Endothelial cell of umbilical vein (primary cell): ENCODE results near the gene TRIM27. TPM values are rescaled to one million over a fixed set of nuclear protein-coding genes. Genes with fewer than 3 reads are reported as not detected.
"Not testable (repeated sequence)": the region's sequence is repeated elsewhere in the genome, so short reads cannot be mapped to it uniquely, and the experiment has no call there.

Experiments
- BruUV-seq: library from RNA; stranded (reverse); fragments of 400-500 nt; replicated peaks from 2 replicates; lab custom pipeline; 2021; lab: Mats Ljungman, UMichigan
- CTCF ChIA-PET: fragments of 300-600, 350-600 bp; sonication (Branson Sonifier 250); formaldehyde crosslinking; loops from one replicate; lab custom pipeline; 2021; ENCODE audit warnings: antibody characterized with exemption, inconsistent platforms; lab: Charles Lee
- POLR2A ChIA-PET: fragments of 300-600, 350-600 bp; sonication (Branson Sonifier 250); formaldehyde crosslinking; loops from one replicate; lab custom pipeline; 2021; ENCODE audit warnings: antibody characterized with exemption, inconsistent platforms; lab: Charles Lee
- DNase-seq: peaks from one replicate; pipeline ENCODE4 v3.0.0-alpha.2; 2011; ENCODE audit warnings: low read depth, low spot score
- FAIRE-seq: peaks from 2 replicates; lab custom pipeline; 2011; peaks lifted over from hg19 to GRCh38; lab: Jason Lieb, UNC
- H2AFZ ChIP-seq: 2 replicates; pipeline ENCODE4 v1.6.0; 2012; ENCODE audit warnings: low read depth, low read length, control low read depth, inconsistent platforms
- H3K27ac ChIP-seq: 2 replicates; pipeline ENCODE4 v1.5.1; 2011; ENCODE audit warnings: low read depth, mild to moderate bottlenecking, control low read depth, low read length, moderate library complexity; ENCODE audit not compliant: insufficient read depth
- H3K27me3 ChIP-seq, 2 experiments: 2 replicates each; pipeline versions ENCODE4 v1.6.0 to v1.6.1; 2011; ENCODE audit warnings: low read length in 2 of 2, mixed read lengths in 1 of 2; ENCODE audit not compliant: control insufficient read depth in 2 of 2, insufficient read depth in 2 of 2
- H3K36me3 ChIP-seq, 2 experiments: 2 replicates in 1 of 2; 3 replicates in 1 of 2; pipeline ENCODE4 v1.5.1; 2011; ENCODE audit warnings: low read length in 2 of 2, mild to moderate bottlenecking in 1 of 2, moderate library complexity in 1 of 2; ENCODE audit not compliant: control insufficient read depth in 2 of 2, insufficient read depth in 2 of 2; ENCODE audit errors: extremely low read depth in 1 of 2
- H3K4me1 ChIP-seq: 3 replicates; pipeline ENCODE4 v1.5.1; 2011; ENCODE audit warnings: mild to moderate bottlenecking, low read length; ENCODE audit not compliant: control insufficient read depth, insufficient read depth; ENCODE audit errors: extremely low read depth
- H3K4me2 ChIP-seq: 2 replicates; pipeline ENCODE4 v1.6.1; 2011; ENCODE audit warnings: low read length, control low read depth, mixed read lengths; ENCODE audit not compliant: insufficient read depth
- H3K4me3 ChIP-seq, 3 experiments: fragments of 200-600 bp in 1 of 3; sonication (generic), shearing (Covaris generic) in 1 of 3; replicated peaks in 1 of 3; 2 replicates each; pipeline ENCODE4 v1.5.1; 2011 to 2016; ENCODE audit warnings: control low read depth in 3 of 3, low read length in 3 of 3, mild to moderate bottlenecking in 2 of 3, inconsistent platforms in 1 of 3, low read depth in 1 of 3, moderate library complexity in 1 of 3; ENCODE audit not compliant: insufficient read depth in 1 of 3
- H3K79me2 ChIP-seq: 2 replicates; pipeline ENCODE4 v1.6.0; 2012; ENCODE audit warnings: low read length, inconsistent platforms; ENCODE audit not compliant: control insufficient read depth, insufficient read depth
- H3K9ac ChIP-seq: replicated peaks from 2 replicates; pipeline ENCODE3; 2011; ENCODE audit warnings: low read length, control low read depth; ENCODE audit not compliant: insufficient read depth; ENCODE audit errors: extremely low read depth
- H3K9me1 ChIP-seq: replicated peaks from 3 replicates; pipeline ENCODE4 v1.6.0; 2011; ENCODE audit warnings: mild to moderate bottlenecking, low read length; ENCODE audit not compliant: control insufficient read depth, insufficient read depth; ENCODE audit errors: extremely low read depth
- H3K9me3 ChIP-seq: replicated peaks from 2 replicates; pipeline ENCODE4 v1.5.1; 2012; ENCODE audit warnings: low read length, inconsistent platforms; ENCODE audit not compliant: control insufficient read depth, insufficient read depth
- H4K20me1 ChIP-seq: replicated peaks from 2 replicates; pipeline ENCODE3; 2011; ENCODE audit warnings: mild to moderate bottlenecking, low read length; ENCODE audit not compliant: control insufficient read depth, insufficient read depth; ENCODE audit errors: extremely low read depth
- EZH2 ChIP-seq: IDR thresholded peaks from 2 replicates; pipeline ENCODE4 v1.6.1; 2012; ENCODE audit warnings: borderline replicate concordance, low read depth, mild to moderate bottlenecking, moderate library complexity, low read length, inconsistent platforms; ENCODE audit not compliant: severe bottlenecking
- GATA2 ChIP-seq: IDR thresholded peaks from 2 replicates; pipeline ENCODE4 v1.7.0; 2011; ENCODE audit warnings: low read depth, mild to moderate bottlenecking, moderate library complexity, mixed read lengths, low read length; ENCODE audit not compliant: insufficient read length, insufficient read depth
- dilution Hi-C: fragments of 300-500 bp; cut with MboI; formaldehyde crosslinking; loops from one replicate; pipeline ENCODE4 v1.15.0; 2019; ENCODE audit warnings: low sequenced_read_pairs; ENCODE audit not compliant: extremely low pct_ligation_motif_present
- intact Hi-C: fragments of 100-400 bp; cut with micrococcal nuclease; formaldehyde crosslinking; loops from one replicate; pipeline ENCODE4 v1.10.0; 2022
- polyA plus RNA-seq, 4 experiments: library from polyadenylated mRNA; depleted of rRNA in 3 of 4; stranded (reverse) in 3 of 4; unstranded in 1 of 4; fragments of >200 nt; gene quantifications; 2 replicates each; pipeline versions ENCODE4 v1.2.1 to v1.2.3, GENCODE V29; 2011 to 2012; ENCODE audit warnings: missing spikeins in 1 of 4
- total RNA-seq: library from RNA; stranded (reverse); gene quantifications from 2 replicates; pipeline ENCODE4 v1.2.3, GENCODE V29; 2021

The TRIM27 gene
- total and polyA plus RNA-seq, 2 donors (not counting 3 experiments of a cell fraction or from before 2014, with no cell fraction given): 67.1 to 69.2 TPM

GRCh38 chr6:28875191-28875747 is 48.5 kb downstream of the TRIM27 start:
- no peak overlapping the region for H3K4me3 ChIP-seq
- POLR2A ChIA-PET: no interaction called here
- H3K9me3 ChIP-seq: no peaks in the 10 kb centered on the region
- no peak overlapping the region for H3K9ac ChIP-seq
- CTCF ChIA-PET: interaction anchor here (2.9 kb wide), 1 partner anchor 37 kb away, joined by 7 read pairs; no protein-coding TSS in a partner anchor
- intact Hi-C loops: no loop called here
- TF ChIP-seq EZH2: no peak
- TF ChIP-seq GATA2: no peak
- FAIRE-seq (no peak), DNase-seq (no peak)
- dilution Hi-C loops: no loop called here
- no peaks in the 10 kb centered on the region for H3K9me1 ChIP-seq
- no peak overlapping the region for H3K27ac ChIP-seq
- H3K27me3 ChIP-seq: peaks cover 15 to 16% of the 10 kb centered on the region in 2 experiments
- H3K4me2 ChIP-seq: no peak overlapping the region
- no peaks in the 10 kb centered on the region for H3K4me1 ChIP-seq
- H2AFZ ChIP-seq: no peak overlapping the region
- no TSS peak for BruUV-seq
- H3K79me2 ChIP-seq: no peaks in the 10 kb centered on the region
- H3K36me3 ChIP-seq: no peaks in the 10 kb centered on the region
- no peaks in the 10 kb centered on the region for H4K20me1 ChIP-seq

GRCh38 chr6:28872157-28872817 is 51.5 kb downstream of the TRIM27 start:
- POLR2A ChIA-PET, H3K4me2 ChIP-seq, intact Hi-C loops, H3K27ac ChIP-seq, dilution Hi-C loops, CTCF ChIA-PET, BruUV-seq, H3K27me3 ChIP-seq, H3K9me3 ChIP-seq, H3K4me3 ChIP-seq, FAIRE-seq, DNase-seq, H3K4me1 ChIP-seq, H3K36me3 ChIP-seq, H3K9ac ChIP-seq, H3K9me1 ChIP-seq, H4K20me1 ChIP-seq, H3K79me2 ChIP-seq, H2AFZ ChIP-seq: not testable (repeated sequence)
